SH-SY5Y (cell line): ENCODE measurements around the gene LRRC59.

Experiments
- GATA2 ChIP-seq: IDR thresholded peaks from 2 replicates; pipeline ENCODE4 v1.6.1; 2011; ENCODE audit warnings: mild to moderate bottlenecking, low read depth, low read length
- GATA3 ChIP-seq: IDR thresholded peaks from 2 replicates; pipeline ENCODE4 v1.6.1; 2011; ENCODE audit warnings: low read depth, mild to moderate bottlenecking, low read length, moderate library complexity

DNA sequence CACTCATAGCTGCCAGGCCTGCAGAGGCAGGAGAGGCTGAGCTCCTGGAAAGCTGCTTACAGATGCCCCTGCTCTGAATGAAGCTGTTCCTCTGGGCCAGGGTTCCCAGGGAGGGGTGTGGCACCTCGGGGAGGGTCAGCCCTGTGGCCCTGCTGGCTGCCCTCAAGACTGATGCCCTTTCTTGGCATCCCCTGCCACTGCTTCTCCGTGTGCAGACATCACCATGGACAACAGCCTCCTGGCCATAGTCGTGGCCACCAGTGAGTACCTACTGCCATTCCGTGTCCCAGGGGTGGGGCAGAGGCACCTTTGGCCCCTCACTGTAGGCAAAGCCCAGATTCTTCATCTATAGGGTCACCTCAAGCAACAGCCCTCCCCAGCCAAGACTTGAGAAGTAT, 33.3 kb downstream of the LRRC59 start:
- no peak for TF ChIP-seq GATA2
- TF ChIP-seq GATA3 = no peak
